Measurements from ENCODE around the gene DONSON.

DONSON gene

GRCh38 chr21:33541756-33542639, 46.5 kb downstream of the DONSON start, which contains the start of gene GART:
Gene GART, minus strand, starts transcription at chr21:33542117. Its CDS starts 2,802 bp downstream, at chr21:33539315.
- DNase-seq (ENCODE audit: extremely low read depth in 1 of 2, low read depth in 1 of 2): peak; percentile 44 to 72

- DNase-seq (ENCODE audit: extremely low read depth in 1 of 2, low read depth in 1 of 2): no peak
These were observed 47.3 kb downstream of the DONSON start for GRCh38 chr21:33541105-33541711.

- no peak for DNase-seq (ENCODE audit: extremely low read depth in 1 of 2, low read depth in 1 of 2)
These were observed 47.8 kb downstream of the DONSON start for GRCh38 chr21:33540711-33541104.

- DNase-seq (ENCODE audit: extremely low read depth in 1 of 2, low read depth in 1 of 2): no peak
These were observed 48.9 kb downstream of the DONSON start for GRCh38 chr21:33539616-33540015.

- no peak for DNase-seq (ENCODE audit: extremely low read depth in 1 of 2, low read depth in 1 of 2)
These were observed 51.3 kb downstream of the DONSON start for GRCh38 chr21:33537212-33537611.

GRCh38 chr21:33531007-33531406, 57.5 kb downstream of the DONSON start:
- DNase-seq (ENCODE audit: extremely low read depth in 1 of 2, low read depth in 1 of 2): no peak
